Muscle layer of colon (tissue), 2 donors: ENCODE results near the gene HS6ST1.
"Not testable (repeated sequence)": the region's sequence is repeated elsewhere in the genome, so short reads cannot be mapped to it uniquely, and the experiment has no call there.

Experiments used
- H3K27ac ChIP-seq: one replicate; pipeline ENCODE4 v1.7.0; 2013; ENCODE audit warnings: low read depth, mild to moderate bottlenecking, low read length, moderate library complexity
- H3K27me3 ChIP-seq, 2 donors: one replicate each; pipeline ENCODE4 v1.7.0; 2013; ENCODE audit warnings: low read length in 2 of 2, mild to moderate bottlenecking in 2 of 2; ENCODE audit not compliant: insufficient read depth in 2 of 2, control insufficient read depth in 1 of 2
- H3K36me3 ChIP-seq: one replicate; pipeline ENCODE4 v1.7.0; 2013; ENCODE audit warnings: mild to moderate bottlenecking, low read length; ENCODE audit not compliant: insufficient read depth
- H3K4me1 ChIP-seq: one replicate; pipeline ENCODE4 v1.7.0; 2013; ENCODE audit warnings: mild to moderate bottlenecking, low read length; ENCODE audit not compliant: insufficient read depth
- H3K4me3 ChIP-seq, 2 donors: one replicate each; pipeline ENCODE4 v1.7.0; 2013; ENCODE audit warnings: low read length in 2 of 2, low read depth in 1 of 2, mild to moderate bottlenecking in 1 of 2, moderate library complexity in 1 of 2
- H3K9ac ChIP-seq: one replicate; pipeline ENCODE4 v1.7.0; 2013; ENCODE audit warnings: low read length
- H3K9me3 ChIP-seq: one replicate; pipeline ENCODE4 v1.7.0; 2013; ENCODE audit warnings: mild to moderate bottlenecking, low read length
- donor health status: abdominal sarcoma.
- donor health status: Adenocarcinoma of cecum.

The HS6ST1 gene

GRCh38 chr2:128319631-128320191 lies 1.0 kb upstream of the HS6ST1 start:
- Histone ChIP-seq H3K27me3 (no peaks in the 10 kb centered on the region), H3K36me3 (no peaks in the 10 kb centered on the region), H3K4me1 (peaks cover 40% of the 10 kb centered on the region), H3K9me3 (no peaks in the 10 kb centered on the region), H3K27ac (no peak overlapping the region), H3K9ac (no peak overlapping the region), H3K4me3 (no peak overlapping the region)

- H3K27ac ChIP-seq, H3K9ac ChIP-seq: not testable (repeated sequence)
- H3K4me1 ChIP-seq, result peaks cover 50% of the 10 kb centered on the region
Observed at GRCh38 chr2:128318245-128318644, 423 bp downstream of the HS6ST1 start.

GRCh38 chr2:128317899-128318225 lies 806 bp downstream of the HS6ST1 start:
- not testable (repeated sequence) for H3K9me3 ChIP-seq, H3K27me3 ChIP-seq, H3K36me3 ChIP-seq
- Histone ChIP-seq H3K27ac (peak overlapping the region; percentile 84), H3K4me1 (peaks cover 54% of the 10 kb centered on the region), H3K9ac (peak overlapping the region; percentile 22), H3K4me3 (peak overlapping the region; percentile 79 to 92)

More at GRCh38 chr2:128318245-128318644, 423 bp downstream of the HS6ST1 start:
- not testable (repeated sequence) for H3K27me3 ChIP-seq, H3K36me3 ChIP-seq, H3K9me3 ChIP-seq
- H3K4me3 ChIP-seq, result peak overlapping the region in 1 of 2 donors; percentile 24

GRCh38 chr2:128317181-128317898 lies 1.3 kb downstream of the HS6ST1 start:
- Histone ChIP-seq H3K9ac (peak overlapping the region; percentile 22), H3K27ac (peak overlapping the region; percentile 84), H3K36me3 (no peaks in the 10 kb centered on the region), H3K9me3 (no peaks in the 10 kb centered on the region), H3K4me1 (peaks cover 55% of the 10 kb centered on the region), H3K27me3 (no peaks in the 10 kb centered on the region), H3K4me3 (peak overlapping the region; percentile 79 to 92)

GRCh38 chr2:128316777-128317180 lies 1.9 kb downstream of the HS6ST1 start:
- no peaks in the 10 kb centered on the region for H3K36me3 ChIP-seq
- H3K9ac ChIP-seq, result peak overlapping the region; percentile 22
- peak overlapping the region; percentile 79 to 92 for H3K4me3 ChIP-seq
- H3K27ac ChIP-seq, result peak overlapping the region; percentile 84
- no peaks in the 10 kb centered on the region for H3K9me3 ChIP-seq
- H3K27me3 ChIP-seq, result no peaks in the 10 kb centered on the region
- peaks cover 55% of the 10 kb centered on the region for H3K4me1 ChIP-seq

- Histone ChIP-seq H3K4me1 (peaks cover 52% of the 10 kb centered on the region), H3K36me3 (no peaks in the 10 kb centered on the region), H3K27me3 (no peaks in the 10 kb centered on the region), H3K9me3 (no peaks in the 10 kb centered on the region), H3K4me3 (peak overlapping the region; percentile 79 to 92), H3K9ac (peak overlapping the region; percentile 22), H3K27ac (peak overlapping the region; percentile 19)
Observed at GRCh38 chr2:128315829-128316776, 2.6 kb downstream of the HS6ST1 start.

- H3K27ac ChIP-seq, result no peak overlapping the region
- H3K4me1 ChIP-seq, result peaks cover 52% of the 10 kb centered on the region
- H3K9ac ChIP-seq, result no peak overlapping the region
- no peaks in the 10 kb centered on the region for H3K27me3 ChIP-seq
- no peaks in the 10 kb centered on the region for H3K9me3 ChIP-seq
- no peaks in the 10 kb centered on the region for H3K36me3 ChIP-seq
- peak overlapping the region in 1 of 2 donors; percentile 18 for H3K4me3 ChIP-seq
Observed at GRCh38 chr2:128315122-128315828, 3.4 kb downstream of the HS6ST1 start.

- H3K36me3 ChIP-seq, result no peaks in the 10 kb centered on the region
- H3K4me1 ChIP-seq, result peaks cover 59% of the 10 kb centered on the region
- H3K4me3 ChIP-seq, result no peak overlapping the region
- H3K27me3 ChIP-seq, result no peaks in the 10 kb centered on the region
- no peak overlapping the region for H3K27ac ChIP-seq
- H3K9me3 ChIP-seq, result no peaks in the 10 kb centered on the region
- no peak overlapping the region for H3K9ac ChIP-seq
Observed at GRCh38 chr2:128314348-128315121, 4.1 kb downstream of the HS6ST1 start.

- Histone ChIP-seq H3K27ac (no peak overlapping the region), H3K4me1 (peaks cover 65% of the 10 kb centered on the region), H3K9me3 (no peaks in the 10 kb centered on the region), H3K27me3 (no peaks in the 10 kb centered on the region), H3K9ac (no peak overlapping the region), H3K4me3 (no peak overlapping the region), H3K36me3 (no peaks in the 10 kb centered on the region)
Observed at GRCh38 chr2:128313931-128314347, 4.7 kb downstream of the HS6ST1 start.

GRCh38 chr2:128313091-128313836 lies 5.4 kb downstream of the HS6ST1 start:
- H3K4me1 ChIP-seq, result peaks cover 72% of the 10 kb centered on the region
- H3K9ac ChIP-seq, result no peak overlapping the region
- no peak overlapping the region for H3K4me3 ChIP-seq
- H3K27me3 ChIP-seq, result no peaks in the 10 kb centered on the region
- H3K36me3 ChIP-seq, result no peaks in the 10 kb centered on the region
- peak overlapping the region; percentile 30 for H3K27ac ChIP-seq
- no peaks in the 10 kb centered on the region for H3K9me3 ChIP-seq
